Smooth muscle cell (in vitro differentiated cells): ENCODE data around the gene SLC31A1. TPM values are rescaled to one million over a fixed set of nuclear protein-coding genes. Genes with fewer than 3 reads are reported as not detected.

ENCODE experiments used
- DNase-seq: peaks from one replicate; lab custom pipeline; 2025; ENCODE audit not compliant: unreplicated experiment; lab: John Stamatoyannopoulos, UW
- H2AFZ ChIP-seq: fragments of 200-600 bp; sonication (generic); 2 replicates; pipeline ENCODE4 v1.6.0; 2016; ENCODE audit warnings: antibody characterized with exemption, low read depth, mild to moderate bottlenecking
- H3F3A ChIP-seq: fragments of 200-600 bp; sonication (generic); 2 replicates; pipeline ENCODE4 v1.6.0; 2017; ENCODE audit warnings: antibody characterized with exemption, low read depth
- H3K27ac ChIP-seq: fragments of 200-600 bp; sonication (generic); 2 replicates; pipeline ENCODE4 v1.5.1; 2016; ENCODE audit warnings: low read depth, mild to moderate bottlenecking
- H3K27me3 ChIP-seq: fragments of 200-600 bp; sonication (generic); 2 replicates; pipeline ENCODE4 v1.6.1; 2016; ENCODE audit warnings: low read depth, mild to moderate bottlenecking
- H3K36me3 ChIP-seq: fragments of 200-600 bp; sonication (generic); 2 replicates; pipeline ENCODE4 v1.5.1; 2016; ENCODE audit warnings: low read depth
- H3K4me1 ChIP-seq: fragments of 200-600 bp; sonication (generic); 2 replicates; pipeline ENCODE4 v1.5.1; 2016; ENCODE audit warnings: low read depth
- H3K4me2 ChIP-seq: fragments of 200-600 bp; sonication (generic); 2 replicates; pipeline ENCODE4 v1.6.0; 2016; ENCODE audit warnings: mild to moderate bottlenecking
- H3K4me3 ChIP-seq: fragments of 200-600 bp; sonication (generic); 2 replicates; pipeline ENCODE4 v1.5.1; 2016; ENCODE audit warnings: mild to moderate bottlenecking
- H3K79me2 ChIP-seq: fragments of 200-600 bp; sonication (generic); 2 replicates; pipeline ENCODE4 v1.6.0; 2016; ENCODE audit warnings: low read depth, mild to moderate bottlenecking
- H3K9ac ChIP-seq: fragments of 200-600 bp; sonication (generic); 2 replicates; pipeline ENCODE4 v1.6.0; 2016; ENCODE audit warnings: low read depth
- H3K9me3 ChIP-seq: fragments of 200-600 bp; sonication (generic); replicated peaks from 2 replicates; pipeline ENCODE4 v1.5.1; 2016; ENCODE audit warnings: low read depth
- H4K20me1 ChIP-seq: fragments of 200-600 bp; sonication (generic); 2 replicates; pipeline ENCODE4 v1.6.0; 2016; ENCODE audit warnings: low read depth
- CTCF ChIP-seq: fragments of 200-600 bp; sonication (generic); IDR thresholded peaks from 2 replicates; pipeline ENCODE4 v1.5.1; 2017; ENCODE audit warnings: borderline replicate concordance, mild to moderate bottlenecking, antibody characterized with exemption; ENCODE audit not compliant: insufficient read depth, poor library complexity, severe bottlenecking
- WGBS: methylation state at CpG from one replicate; pipeline ENCODE4 v1.1.7; 2016; ENCODE audit warnings: low lambda C conversion rate; 5-methylcytosine and 5-hydroxymethylcytosine counted together
- polyA plus RNA-seq: library from polyadenylated mRNA; unstranded; fragments of >200 nt; fragmentation: Nextera tagmentation; extraction: Ambion mirVana; gene quantifications from 2 replicates; pipeline ENCODE4 v1.2.1, GENCODE V29; 2016
- total RNA-seq: library from RNA; depleted of rRNA; stranded (reverse); fragments of >200 nt; gene quantifications from 2 replicates; pipeline ENCODE4 v1.2.3, GENCODE V29; 2014

SLC31A1 gene
- total and polyA plus RNA-seq, 2 experiments from 2014 or later: 34.7 to 35.8 TPM

GRCh38 chr9:113267911-113268566 lies 46.7 kb downstream of the SLC31A1 start:
- DNase-seq: no peak
- no peak overlapping the region for H3K9ac ChIP-seq
- H3K9me3 ChIP-seq: no peaks in the 10 kb centered on the region
- 100% methylated on average over 4 of the region's 4 CpGs for WGBS
- no peak overlapping the region for H3K4me3 ChIP-seq
- no peak overlapping the region for H3K4me2 ChIP-seq
- H3K36me3 ChIP-seq: peaks cover 11% of the 10 kb centered on the region
- no peaks in the 10 kb centered on the region for H3F3A ChIP-seq
- H3K27me3 ChIP-seq: no peaks in the 10 kb centered on the region
- no peak overlapping the region for H3K27ac ChIP-seq
- no peaks in the 10 kb centered on the region for H3K79me2 ChIP-seq
- no peak overlapping the region for H2AFZ ChIP-seq
- no peaks in the 10 kb centered on the region for H4K20me1 ChIP-seq
- TF ChIP-seq CTCF: no peak
- no peaks in the 10 kb centered on the region for H3K4me1 ChIP-seq

- peaks cover 12% of the 10 kb centered on the region for H3K36me3 ChIP-seq
- peaks cover 13% of the 10 kb centered on the region for H3K79me2 ChIP-seq
- no peak for TF ChIP-seq CTCF
- no peak for DNase-seq
- no peak overlapping the region for H3K27ac ChIP-seq
- no peaks in the 10 kb centered on the region for H3K9me3 ChIP-seq
- no peaks in the 10 kb centered on the region for H3K27me3 ChIP-seq
- H3K4me2 ChIP-seq: no peak overlapping the region
- H3K4me1 ChIP-seq: peaks cover 4% of the 10 kb centered on the region
- H3K9ac ChIP-seq: no peak overlapping the region
- H4K20me1 ChIP-seq: peaks cover 6% of the 10 kb centered on the region
- H3F3A ChIP-seq: no peaks in the 10 kb centered on the region
- no peak overlapping the region for H2AFZ ChIP-seq
- 95% methylated on average over 2 of the region's 2 CpGs for WGBS
- no peak overlapping the region for H3K4me3 ChIP-seq
Measured at GRCh38 chr9:113269355-113269754, 48.0 kb downstream of the SLC31A1 start.

GRCh38 chr9:113269871-113270270 lies 48.5 kb downstream of the SLC31A1 start:
- no peak overlapping the region for H2AFZ ChIP-seq
- no peak for TF ChIP-seq CTCF
- H3K27ac ChIP-seq: no peak overlapping the region
- 95% methylated on average over 2 of the region's 2 CpGs for WGBS
- no peak overlapping the region for H3K4me3 ChIP-seq
- peaks cover 13% of the 10 kb centered on the region for H3K79me2 ChIP-seq
- no peak for DNase-seq
- H3K4me1 ChIP-seq: peaks cover 4% of the 10 kb centered on the region
- peaks cover 6% of the 10 kb centered on the region for H4K20me1 ChIP-seq
- H3K27me3 ChIP-seq: no peaks in the 10 kb centered on the region
- H3K36me3 ChIP-seq: peaks cover 12% of the 10 kb centered on the region
- no peaks in the 10 kb centered on the region for H3K9me3 ChIP-seq
- H3K4me2 ChIP-seq: no peak overlapping the region
- H3K9ac ChIP-seq: no peak overlapping the region
- H3F3A ChIP-seq: no peaks in the 10 kb centered on the region
